Neural cell (in vitro differentiated cells): Measurements from ENCODE around the gene IGSF21.

ENCODE experiments used
- EP300 ChIP-seq: fragments of 450-650 bp; conservative IDR thresholded peaks from 2 replicates; pipeline ENCODE4 v1.6.1; 2014; ENCODE audit warnings: antibody characterized with exemption, mild to moderate bottlenecking, moderate library complexity; ENCODE audit not compliant: poor library complexity, severe bottlenecking
- EZH2 ChIP-seq: fragments of 200-600, 300-800 bp; shearing (Covaris generic), sonication (generic); IDR thresholded peaks from 2 replicates; pipeline ENCODE4 v1.6.1; 2014; ENCODE audit warnings: antibody characterized with exemption, low read length, borderline replicate concordance, mild to moderate bottlenecking; ENCODE audit not compliant: insufficient read depth, poor library complexity, severe bottlenecking
- MXI1 ChIP-seq: fragments of 450-650 bp; conservative IDR thresholded peaks from 2 replicates; pipeline ENCODE4 v1.6.1; 2014; ENCODE audit warnings: antibody characterized with exemption, mild to moderate bottlenecking; ENCODE audit not compliant: poor library complexity, severe bottlenecking
- POLR2AphosphoS5 ChIP-seq: IDR thresholded peaks from 2 replicates; pipeline ENCODE4 v1.6.1; 2012
- RAD21 ChIP-seq: fragments of 450-650 bp; conservative IDR thresholded peaks from 2 replicates; pipeline ENCODE4 v1.6.1; 2014; ENCODE audit warnings: antibody characterized with exemption, mild to moderate bottlenecking, moderate library complexity
- SMC3 ChIP-seq: fragments of 450-650 bp; conservative IDR thresholded peaks from 2 replicates; pipeline ENCODE4 v1.6.1; 2014; ENCODE audit warnings: antibody characterized with exemption, mild to moderate bottlenecking, moderate library complexity; ENCODE audit not compliant: poor library complexity
- TAF1 ChIP-seq: IDR thresholded peaks from 2 replicates; pipeline ENCODE4 v1.6.1; 2012; ENCODE audit warnings: low read depth
- TF ChIP-seq, protein P1 (sequence below): fragments of 450-650 bp; IDR thresholded peaks from 2 replicates; pipeline ENCODE4 v1.5.1; 2014; ENCODE audit warnings: antibody characterized with exemption, mild to moderate bottlenecking, moderate library complexity; ENCODE audit not compliant: poor library complexity, severe bottlenecking
- TF ChIP-seq, protein P2 (sequence below): IDR thresholded peaks from 2 replicates; pipeline ENCODE4 v1.6.1; 2012; ENCODE audit warnings: borderline replicate concordance

DNA sequence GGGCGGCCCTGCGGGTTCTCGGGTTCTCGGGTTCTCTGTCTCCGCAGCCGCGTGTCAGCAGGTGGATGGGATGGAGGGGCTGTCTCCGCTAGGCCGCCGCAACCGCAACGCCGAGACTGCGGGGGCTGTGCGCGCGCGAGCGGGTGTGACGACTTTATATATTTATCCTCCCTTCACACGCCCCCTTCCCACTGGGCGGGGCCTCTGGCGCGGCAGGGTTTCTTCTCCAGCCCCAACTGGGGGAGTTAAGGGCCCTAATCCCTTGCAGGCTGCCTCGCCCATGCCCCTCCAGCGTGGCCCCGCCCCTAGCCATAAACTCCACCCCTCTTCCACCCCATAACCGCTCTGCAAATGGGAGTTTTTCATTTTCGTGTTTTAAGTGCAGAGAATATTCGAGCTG, 3.4 kb downstream of the IGSF21 start:
- TF ChIP-seq, protein P1, sequence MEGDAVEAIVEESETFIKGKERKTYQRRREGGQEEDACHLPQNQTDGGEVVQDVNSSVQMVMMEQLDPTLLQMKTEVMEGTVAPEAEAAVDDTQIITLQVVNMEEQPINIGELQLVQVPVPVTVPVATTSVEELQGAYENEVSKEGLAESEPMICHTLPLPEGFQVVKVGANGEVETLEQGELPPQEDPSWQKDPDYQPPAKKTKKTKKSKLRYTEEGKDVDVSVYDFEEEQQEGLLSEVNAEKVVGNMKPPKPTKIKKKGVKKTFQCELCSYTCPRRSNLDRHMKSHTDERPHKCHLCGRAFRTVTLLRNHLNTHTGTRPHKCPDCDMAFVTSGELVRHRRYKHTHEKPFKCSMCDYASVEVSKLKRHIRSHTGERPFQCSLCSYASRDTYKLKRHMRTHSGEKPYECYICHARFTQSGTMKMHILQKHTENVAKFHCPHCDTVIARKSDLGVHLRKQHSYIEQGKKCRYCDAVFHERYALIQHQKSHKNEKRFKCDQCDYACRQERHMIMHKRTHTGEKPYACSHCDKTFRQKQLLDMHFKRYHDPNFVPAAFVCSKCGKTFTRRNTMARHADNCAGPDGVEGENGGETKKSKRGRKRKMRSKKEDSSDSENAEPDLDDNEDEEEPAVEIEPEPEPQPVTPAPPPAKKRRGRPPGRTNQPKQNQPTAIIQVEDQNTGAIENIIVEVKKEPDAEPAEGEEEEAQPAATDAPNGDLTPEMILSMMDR, result no peak
- TF ChIP-seq POLR2AphosphoS5 (no peak), SMC3 (no peak), RAD21 (no peak), EP300 (no peak), EZH2 (no peak), TAF1 (no peak), MXI1 (no peak)
- TF ChIP-seq, protein P2, sequence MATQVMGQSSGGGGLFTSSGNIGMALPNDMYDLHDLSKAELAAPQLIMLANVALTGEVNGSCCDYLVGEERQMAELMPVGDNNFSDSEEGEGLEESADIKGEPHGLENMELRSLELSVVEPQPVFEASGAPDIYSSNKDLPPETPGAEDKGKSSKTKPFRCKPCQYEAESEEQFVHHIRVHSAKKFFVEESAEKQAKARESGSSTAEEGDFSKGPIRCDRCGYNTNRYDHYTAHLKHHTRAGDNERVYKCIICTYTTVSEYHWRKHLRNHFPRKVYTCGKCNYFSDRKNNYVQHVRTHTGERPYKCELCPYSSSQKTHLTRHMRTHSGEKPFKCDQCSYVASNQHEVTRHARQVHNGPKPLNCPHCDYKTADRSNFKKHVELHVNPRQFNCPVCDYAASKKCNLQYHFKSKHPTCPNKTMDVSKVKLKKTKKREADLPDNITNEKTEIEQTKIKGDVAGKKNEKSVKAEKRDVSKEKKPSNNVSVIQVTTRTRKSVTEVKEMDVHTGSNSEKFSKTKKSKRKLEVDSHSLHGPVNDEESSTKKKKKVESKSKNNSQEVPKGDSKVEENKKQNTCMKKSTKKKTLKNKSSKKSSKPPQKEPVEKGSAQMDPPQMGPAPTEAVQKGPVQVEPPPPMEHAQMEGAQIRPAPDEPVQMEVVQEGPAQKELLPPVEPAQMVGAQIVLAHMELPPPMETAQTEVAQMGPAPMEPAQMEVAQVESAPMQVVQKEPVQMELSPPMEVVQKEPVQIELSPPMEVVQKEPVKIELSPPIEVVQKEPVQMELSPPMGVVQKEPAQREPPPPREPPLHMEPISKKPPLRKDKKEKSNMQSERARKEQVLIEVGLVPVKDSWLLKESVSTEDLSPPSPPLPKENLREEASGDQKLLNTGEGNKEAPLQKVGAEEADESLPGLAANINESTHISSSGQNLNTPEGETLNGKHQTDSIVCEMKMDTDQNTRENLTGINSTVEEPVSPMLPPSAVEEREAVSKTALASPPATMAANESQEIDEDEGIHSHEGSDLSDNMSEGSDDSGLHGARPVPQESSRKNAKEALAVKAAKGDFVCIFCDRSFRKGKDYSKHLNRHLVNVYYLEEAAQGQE, result no peak
